GM18505 (cell line): ENCODE results near the gene MCAT.

Source experiments
- ATAC-seq: cut with Tn5 transposase; IDR thresholded peaks from one replicate; pipeline ENCODE4 v1.9.1; 2021; ENCODE audit not compliant: unreplicated experiment
- POLR2A ChIP-seq: IDR thresholded peaks from 4 replicates; pipeline ENCODE4 v1.6.1; 2011; ENCODE audit warnings: borderline replicate concordance; ENCODE audit not compliant: insufficient read depth, insufficient read length; ENCODE audit errors: extremely low read depth

MCAT gene

DNA sequence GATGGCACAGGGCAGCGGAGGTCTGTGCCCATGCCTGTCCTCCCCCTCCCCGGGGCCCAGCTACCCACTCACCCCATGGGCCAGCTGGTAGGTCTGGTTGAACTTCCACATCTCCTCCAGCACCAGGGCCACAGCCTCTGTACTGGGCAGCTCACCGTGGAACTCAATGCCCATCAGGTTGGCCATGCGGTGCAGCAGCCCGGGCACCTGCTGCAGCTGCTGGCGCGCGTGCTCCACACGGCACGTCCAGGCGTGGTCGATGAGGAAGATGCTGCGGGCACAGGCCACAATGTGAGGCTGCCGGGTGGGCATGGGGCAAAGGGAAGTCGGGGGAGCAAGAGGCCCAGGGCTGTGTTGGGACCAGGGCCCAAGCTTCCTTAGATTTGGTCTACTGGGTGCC, 37.5 kb upstream of the MCAT start:
- TF ChIP-seq POLR2A, result no peak
- no peak for ATAC-seq

DNA sequence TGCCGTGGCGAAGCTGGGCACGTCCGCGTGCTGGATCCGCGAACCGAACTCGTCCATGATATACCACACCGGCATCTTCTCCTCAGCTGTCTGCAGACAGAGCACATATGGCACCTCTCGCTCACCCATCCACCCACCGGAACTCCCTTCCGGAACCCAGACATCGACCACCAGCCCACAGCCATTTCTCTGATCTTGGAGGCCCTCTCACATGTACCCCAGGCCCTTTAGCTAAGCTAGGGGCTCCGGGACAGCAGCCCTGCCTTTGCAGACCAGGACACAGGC, 36.7 kb upstream of the MCAT start:
- no peak for TF ChIP-seq POLR2A
- no peak for ATAC-seq

DNA sequence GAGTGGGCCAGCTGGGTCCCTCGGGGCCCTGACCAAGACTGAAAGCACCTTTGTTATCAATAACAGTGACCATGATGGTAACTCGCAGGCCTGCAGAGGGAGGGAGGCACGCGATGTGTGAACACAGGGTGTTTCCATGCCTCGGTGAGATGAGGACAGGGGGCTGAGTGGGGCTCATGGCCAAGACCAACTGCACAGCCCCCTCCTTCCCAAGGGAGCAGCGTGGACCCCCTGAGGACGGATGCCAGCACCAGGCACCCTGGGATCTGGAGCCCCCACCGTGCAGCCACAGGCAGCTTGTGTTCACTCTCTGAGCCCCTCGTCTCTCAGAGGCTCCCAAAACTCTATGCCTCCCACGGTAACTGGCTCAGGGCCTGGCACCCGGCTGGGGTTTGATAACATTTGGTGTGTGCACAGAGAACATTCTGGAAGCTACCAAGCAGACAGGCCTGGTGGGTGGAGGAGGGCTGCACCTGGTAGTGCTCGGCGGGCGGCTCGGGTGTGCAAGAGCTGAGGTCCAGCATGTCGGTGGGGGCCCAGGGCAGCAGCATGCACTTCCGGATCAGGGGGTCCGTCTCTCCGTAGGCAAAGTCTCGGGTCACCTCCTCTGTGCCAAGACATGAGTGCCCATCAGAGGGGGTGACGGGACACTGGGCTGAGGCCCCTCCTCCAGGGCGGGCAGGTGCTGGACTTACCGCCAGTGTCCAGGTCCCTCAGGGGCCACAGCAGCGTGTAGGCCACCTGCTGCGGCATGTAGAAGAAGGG, 36.1 kb upstream of the MCAT start:
- no peak for ATAC-seq
- no peak for TF ChIP-seq POLR2A

DNA sequence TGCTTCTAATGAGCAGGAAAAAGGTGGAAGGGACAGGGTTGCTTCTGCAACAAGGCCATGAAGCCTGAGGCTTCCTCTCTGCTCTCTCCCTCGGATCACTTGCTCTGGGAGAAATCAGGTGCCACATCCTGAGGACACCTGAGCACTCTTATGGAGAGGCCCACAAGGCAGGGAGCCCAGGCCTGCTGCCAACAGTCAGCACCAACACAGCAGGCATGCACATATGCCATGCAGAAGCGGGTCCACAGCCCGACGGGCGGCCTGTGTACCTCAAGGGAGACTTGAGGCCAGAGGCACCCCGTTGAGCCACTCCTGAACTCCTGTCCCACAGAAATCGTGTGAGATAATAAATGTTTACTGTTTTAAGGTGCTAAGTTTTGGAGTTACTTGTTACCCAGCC, 34.3 kb upstream of the MCAT start:
- TF ChIP-seq POLR2A, result no peak
- no peak for ATAC-seq

GRCh38 chr22:43176090-43176489, 32.9 kb upstream of the MCAT start:
- no peak for TF ChIP-seq POLR2A

DNA sequence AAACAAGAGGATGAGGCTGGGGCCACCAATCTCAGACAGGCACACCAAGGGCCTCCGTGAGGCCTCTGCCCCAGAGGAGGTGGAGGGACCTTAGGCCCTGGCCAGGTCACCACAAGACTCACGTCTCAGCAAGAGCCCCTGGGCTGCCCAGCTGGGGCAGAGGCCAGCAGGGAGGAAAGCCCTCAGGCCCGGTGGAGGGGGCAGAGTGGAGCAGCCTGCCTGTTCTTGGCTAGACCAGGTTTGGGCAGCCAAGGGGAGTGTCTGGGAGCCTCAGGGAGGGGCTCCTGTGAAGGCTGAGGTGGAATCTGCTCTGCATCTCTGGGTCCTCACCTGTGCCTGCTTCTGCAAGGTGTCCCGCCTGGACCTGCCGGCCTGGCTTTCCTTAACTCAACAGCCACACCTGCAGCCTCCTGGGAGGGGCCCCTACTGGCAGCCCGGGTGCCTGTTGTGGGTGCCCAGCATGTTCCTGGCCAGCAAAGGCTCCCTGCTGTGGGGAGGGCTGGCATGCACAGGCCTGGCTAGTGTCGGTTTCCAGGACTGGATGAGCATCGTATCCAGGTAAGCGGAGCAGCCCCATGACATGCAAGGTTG, 31.8 kb upstream of the MCAT start:
- TF ChIP-seq POLR2A, result no peak
- no peak for ATAC-seq

More at GRCh38 chr22:43176090-43176489, 32.9 kb upstream of the MCAT start:
- no peak for ATAC-seq

GRCh38 chr22:43173976-43174720, 30.9 kb upstream of the MCAT start:
- no peak for ATAC-seq
- no peak for TF ChIP-seq POLR2A

- ATAC-seq, result no peak
- TF ChIP-seq POLR2A, result no peak
These were observed 30.4 kb upstream of the MCAT start for GRCh38 chr22:43173566-43173965.

DNA sequence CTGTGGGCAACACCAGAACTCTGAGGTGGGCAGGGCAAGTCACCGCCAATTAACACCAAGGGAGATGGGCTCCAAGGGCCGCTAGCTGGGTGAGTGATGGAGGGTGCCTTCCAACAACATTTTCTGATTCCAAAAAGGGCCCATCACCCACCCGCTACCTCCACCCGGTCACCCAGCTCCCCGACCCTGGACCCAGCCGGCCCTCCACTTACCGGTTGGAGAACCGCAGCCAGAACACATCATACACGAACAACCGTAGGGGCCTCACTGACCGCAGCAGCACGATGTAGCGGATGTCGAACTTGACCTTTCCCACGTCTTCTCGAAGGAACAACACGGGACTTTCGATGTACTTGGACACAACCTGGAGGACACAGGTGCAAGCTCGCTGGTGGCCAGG, 29.0 kb upstream of the MCAT start:
- TF ChIP-seq POLR2A, result no peak
- ATAC-seq, result no peak

DNA sequence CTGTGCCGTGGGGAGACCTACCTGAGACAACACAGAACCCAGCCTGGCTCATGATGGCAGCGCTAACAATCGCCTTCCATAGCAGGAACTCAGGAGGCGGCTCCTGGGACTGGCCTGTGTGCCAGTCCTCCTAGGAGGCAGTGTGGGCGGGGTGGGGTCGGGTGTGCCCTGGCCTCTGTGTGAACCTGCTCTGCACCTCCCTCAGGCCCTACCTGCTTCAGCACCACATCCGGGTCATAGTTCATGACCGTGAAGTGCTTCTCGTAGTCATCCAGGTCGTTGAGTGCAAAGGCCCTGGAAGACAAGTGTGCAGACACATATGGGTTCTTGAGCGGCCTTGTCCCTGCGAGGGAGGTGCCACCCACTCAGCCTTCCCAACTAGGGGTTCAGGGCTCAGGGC, 28.4 kb upstream of the MCAT start:
- no peak for TF ChIP-seq POLR2A
- no peak for ATAC-seq

- TF ChIP-seq POLR2A, result no peak
- ATAC-seq, result no peak
These were observed 27.9 kb upstream of the MCAT start for GRCh38 chr22:43171019-43171491.

DNA sequence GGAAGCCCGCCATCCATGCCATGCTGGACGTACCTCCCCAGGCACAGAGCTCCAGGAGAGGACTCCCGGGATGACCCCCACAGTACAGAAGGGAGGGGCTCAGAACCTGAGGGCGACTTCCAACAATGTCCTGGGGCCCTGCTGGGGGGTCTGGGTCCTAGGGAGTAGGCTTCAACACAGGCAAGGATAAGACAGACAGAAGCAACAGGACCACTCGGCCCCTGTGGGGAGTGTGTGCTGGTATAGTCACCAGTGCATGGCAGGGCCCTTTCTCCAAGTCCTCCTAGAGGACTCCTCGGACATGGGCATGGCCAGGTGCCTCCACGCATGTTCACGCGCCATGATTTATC, 26.9 kb upstream of the MCAT start:
- no peak for TF ChIP-seq POLR2A

DNA sequence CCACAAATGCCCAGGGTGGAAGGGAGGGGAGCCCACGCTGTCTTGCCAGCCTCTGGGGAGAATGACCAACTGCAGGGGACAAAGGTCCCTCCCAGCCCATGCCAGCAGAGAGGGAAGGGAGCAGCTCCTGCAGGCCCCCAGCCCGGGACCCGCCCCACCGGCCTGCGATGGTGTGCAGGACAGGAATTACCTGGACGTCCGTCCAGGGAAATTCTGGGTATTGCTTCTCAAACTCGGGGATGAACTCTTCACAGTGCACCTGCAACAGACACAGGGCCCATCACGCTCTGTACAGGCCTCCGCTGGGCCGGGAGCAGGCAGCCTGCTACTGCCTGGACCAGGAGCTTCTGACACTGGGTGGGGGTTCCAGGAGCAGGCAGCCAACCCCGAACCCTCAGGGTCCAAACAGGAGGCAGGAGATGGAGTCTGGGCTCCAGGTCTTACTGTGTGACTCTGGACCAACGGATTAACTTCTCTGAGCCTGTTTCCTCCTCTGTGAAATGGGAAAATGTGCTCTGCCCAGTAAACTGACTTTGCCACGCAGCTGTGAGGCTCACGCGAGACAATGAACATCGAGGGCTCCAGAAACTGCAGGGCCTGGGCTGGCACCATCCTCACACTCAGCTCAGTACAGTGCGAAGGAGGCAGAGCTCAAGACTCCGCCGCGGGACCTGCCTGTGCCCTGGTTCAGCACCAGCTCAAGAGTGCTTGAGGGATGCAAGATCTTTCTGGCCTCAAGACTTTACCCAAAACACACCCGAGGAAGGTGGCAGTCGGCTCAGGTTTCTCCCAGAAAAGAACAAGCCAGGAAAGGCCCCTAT, 26.3 kb upstream of the MCAT start:
- no peak for ATAC-seq
- TF ChIP-seq POLR2A, result no peak

More for the DNA sequence above, 26.9 kb upstream of the MCAT start:
- no peak for ATAC-seq
